OCI-LY1 (cell line): ENCODE measurements around the gene TLE4.

Experiments
- H2AFZ ChIP-seq: fragments of 200-600 bp; sonication (generic), shearing (Covaris generic); 2 replicates; pipeline ENCODE4 v1.6.0; 2014; ENCODE audit warnings: antibody characterized with exemption, mild to moderate bottlenecking, low read length
- H3F3A ChIP-seq: fragments of 200-600 bp; sonication (generic), shearing (Covaris generic); 2 replicates; pipeline ENCODE4 v1.6.0; 2014; ENCODE audit warnings: mild to moderate bottlenecking, antibody characterized with exemption, low read length, moderate library complexity; ENCODE audit not compliant: insufficient read depth
- H3K27ac ChIP-seq: fragments of 200-600 bp; sonication (generic); 2 replicates; pipeline ENCODE4 v1.5.1; 2014; ENCODE audit warnings: low read length, mixed run types, mild to moderate bottlenecking, low read depth; ENCODE audit not compliant: poor library complexity, severe bottlenecking
- H3K27me3 ChIP-seq: fragments of 200-600 bp; sonication (generic); 2 replicates; pipeline ENCODE4 v1.6.0; 2014; ENCODE audit warnings: antibody characterized with exemption, mild to moderate bottlenecking, low read length, moderate library complexity; ENCODE audit not compliant: insufficient read depth
- H3K36me3 ChIP-seq: fragments of 200-600 bp; sonication (generic); 2 replicates; pipeline ENCODE4 v1.6.1; 2014; ENCODE audit warnings: mild to moderate bottlenecking, antibody characterized with exemption, low read length, moderate library complexity, mixed read lengths; ENCODE audit not compliant: insufficient read depth
- H3K4me1 ChIP-seq: fragments of 200-600 bp; sonication (generic); 2 replicates; pipeline ENCODE4 v1.5.1; 2014; ENCODE audit warnings: mild to moderate bottlenecking, low read length, moderate library complexity; ENCODE audit not compliant: insufficient read depth, severe bottlenecking
- H3K4me2 ChIP-seq: fragments of 200-600 bp; sonication (generic), shearing (Covaris generic); 2 replicates; pipeline ENCODE4 v1.6.1; 2014; ENCODE audit warnings: low read length
- H3K4me3 ChIP-seq: fragments of 200-600 bp; sonication (generic); 2 replicates; pipeline ENCODE4 v1.5.1; 2014; ENCODE audit warnings: low read length, low read depth, mild to moderate bottlenecking, mixed read lengths; ENCODE audit not compliant: poor library complexity, severe bottlenecking
- H3K79me2 ChIP-seq: fragments of 200-600 bp; shearing (Covaris generic); 2 replicates; pipeline ENCODE4 v1.6.1; 2016; ENCODE audit warnings: mixed run types, low read length, mixed read lengths; ENCODE audit not compliant: insufficient read depth
- H3K9ac ChIP-seq: fragments of 200-600 bp; sonication (generic), shearing (Covaris generic); 2 replicates; pipeline ENCODE4 v1.6.1; 2014; ENCODE audit warnings: mild to moderate bottlenecking, low read length, mixed read lengths
- H3K9me2 ChIP-seq: fragments of 200-600 bp; sonication (generic), shearing (Covaris generic); 2 replicates; pipeline ENCODE4 v1.6.1; 2014; ENCODE audit warnings: low read depth, mild to moderate bottlenecking, low read length, mixed read lengths
- H3K9me3 ChIP-seq: fragments of 200-600 bp; shearing (Covaris generic); 2 replicates; pipeline ENCODE4 v1.6.1; 2014; ENCODE audit warnings: low read length, mixed read lengths
- H4K20me1 ChIP-seq: fragments of 200-600 bp; sonication (generic), shearing (Covaris generic); 2 replicates; pipeline ENCODE4 v1.6.0; 2016; ENCODE audit warnings: mild to moderate bottlenecking, low read length; ENCODE audit not compliant: insufficient read depth
- CTCF ChIP-seq: fragments of 200-600 bp; sonication (generic), shearing (Covaris generic); IDR thresholded peaks from 2 replicates; pipeline ENCODE4 v1.5.1; 2017; ENCODE audit warnings: mild to moderate bottlenecking, antibody characterized with exemption, low read length, moderate library complexity, mixed read lengths
- EZH2 ChIP-seq: fragments of 200-600 bp; sonication (generic), shearing (Covaris generic); IDR thresholded peaks from 2 replicates; pipeline ENCODE4 v1.8.0; 2017; ENCODE audit warnings: borderline replicate concordance, mixed run types, mild to moderate bottlenecking, antibody characterized with exemption, low read length, moderate library complexity, mixed read lengths

Gene TLE4

DNA sequence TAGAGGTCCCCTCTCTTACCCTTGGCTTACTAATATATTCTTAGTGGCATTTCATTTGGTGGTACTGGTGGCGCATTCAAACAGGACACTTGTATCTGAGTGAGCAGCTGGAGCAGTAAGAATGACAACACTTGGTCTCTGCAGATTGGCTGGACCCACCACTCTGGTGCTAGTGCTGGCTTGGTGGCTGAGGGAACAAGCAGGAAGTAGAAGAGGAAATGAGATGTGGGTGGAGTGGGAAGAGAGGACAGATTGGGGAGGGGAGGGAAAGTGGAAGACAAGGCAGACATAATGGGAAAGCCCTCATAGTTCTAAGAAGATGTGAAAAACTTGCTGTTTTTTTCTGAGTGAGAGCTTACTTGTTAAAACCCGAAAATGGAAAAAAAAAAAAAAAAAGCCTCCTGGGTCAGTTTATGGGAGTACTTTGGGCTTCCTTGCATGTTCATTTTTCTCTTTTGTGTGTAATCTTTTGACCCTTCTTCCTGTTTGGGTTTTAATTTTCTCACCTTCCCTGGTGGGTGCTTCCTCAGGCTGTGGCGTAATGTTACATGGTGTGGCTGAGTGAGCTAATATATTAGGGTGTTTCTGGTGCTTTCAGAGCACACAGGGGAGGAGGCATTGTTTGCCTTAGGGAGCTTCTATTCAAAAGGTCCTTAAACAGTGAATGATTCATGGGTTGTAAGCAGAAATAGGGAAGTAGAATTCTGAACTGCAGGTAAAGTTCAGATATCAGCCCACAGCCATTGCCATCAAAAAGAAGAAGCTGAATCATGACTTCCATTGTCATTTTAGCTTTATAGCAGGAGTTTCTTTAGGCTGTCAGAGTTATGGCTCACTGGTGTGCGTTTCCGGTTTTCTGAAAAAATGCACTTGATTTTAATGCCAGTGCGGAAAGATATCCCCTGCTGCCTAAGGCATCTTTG lies 52.3 kb downstream of the TLE4 start:
- peak overlapping the region; percentile 81 for H3K27ac ChIP-seq
- H3K4me3 ChIP-seq, result peak overlapping the region; percentile 35
- no peaks in the 10 kb centered on the region for H4K20me1 ChIP-seq
- no peaks in the 10 kb centered on the region for H3K27me3 ChIP-seq
- H3K4me1 ChIP-seq, result peaks cover 18% of the 10 kb centered on the region
- H3K36me3 ChIP-seq, result no peaks in the 10 kb centered on the region
- H3F3A ChIP-seq, result no peaks in the 10 kb centered on the region
- no peak overlapping the region for H2AFZ ChIP-seq
- H3K9me3 ChIP-seq, result no peaks in the 10 kb centered on the region
- TF ChIP-seq CTCF (no peak), EZH2 (no peak)
- H3K9ac ChIP-seq, result peak overlapping the region; percentile 36; the same call in 1 of the 2 replicates
- H3K4me2 ChIP-seq, result peak overlapping the region; percentile 61
- no peaks in the 10 kb centered on the region; the same call in 1 of the 2 replicates for H3K79me2 ChIP-seq
- H3K9me2 ChIP-seq, result no peaks in the 10 kb centered on the region

GRCh38 chr9:79629721-79630120 lies 58.0 kb downstream of the TLE4 start:
- Histone ChIP-seq H3K27me3 (no peaks in the 10 kb centered on the region), H4K20me1 (no peaks in the 10 kb centered on the region), H2AFZ (no peak overlapping the region), H3K9ac (no peak overlapping the region), H3K79me2 (no peaks in the 10 kb centered on the region), H3K27ac (no peak overlapping the region), H3K4me1 (peaks cover 11% of the 10 kb centered on the region), H3K4me3 (no peak overlapping the region), H3K4me2 (no peak overlapping the region), H3F3A (no peaks in the 10 kb centered on the region), H3K9me2 (no peaks in the 10 kb centered on the region), H3K9me3 (no peaks in the 10 kb centered on the region), H3K36me3 (no peaks in the 10 kb centered on the region)
- TF ChIP-seq CTCF (no peak), EZH2 (no peak)

DNA sequence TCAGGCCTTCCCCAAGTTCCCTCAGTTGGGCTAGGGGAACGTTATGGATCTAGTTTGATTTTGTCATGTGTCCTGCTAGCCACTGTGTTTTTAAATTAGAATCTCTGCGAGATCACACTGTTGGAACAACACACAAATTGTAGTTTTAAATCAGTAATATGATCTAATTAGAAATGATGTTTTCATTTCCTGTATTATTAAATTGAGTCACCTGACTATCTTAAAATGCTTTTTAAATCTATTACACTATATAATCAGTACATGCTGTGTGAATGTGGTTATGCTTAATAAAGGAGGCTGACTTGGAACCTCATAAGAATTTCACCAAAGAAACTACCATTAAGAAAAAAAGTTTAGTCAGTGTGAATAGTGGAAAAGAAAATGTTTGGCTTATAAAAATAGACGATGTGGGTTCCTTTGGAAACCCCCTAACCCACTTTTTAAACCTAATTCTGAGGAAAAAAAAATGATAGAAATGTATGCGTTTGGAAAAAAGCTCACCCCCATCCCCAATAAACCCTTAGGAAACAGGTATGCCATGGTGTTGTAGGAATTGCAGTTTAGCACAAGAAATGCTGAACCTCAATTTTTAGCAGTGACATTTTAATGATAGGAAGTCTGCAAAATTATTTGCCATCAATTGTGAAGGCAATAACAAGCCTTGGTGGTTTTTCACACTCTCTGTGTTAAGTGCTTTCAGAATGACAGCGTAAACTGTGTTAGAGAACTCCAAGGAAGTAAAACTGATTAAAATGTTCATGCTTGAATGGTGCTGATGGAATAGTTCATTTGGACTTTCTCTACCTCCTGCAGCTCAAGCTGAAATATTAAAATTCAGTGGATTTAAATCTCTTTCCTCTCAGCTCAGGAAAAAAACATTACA lies 59.0 kb downstream of the TLE4 start:
- no peaks in the 10 kb centered on the region for H3K79me2 ChIP-seq
- no peak overlapping the region for H2AFZ ChIP-seq
- no peaks in the 10 kb centered on the region for H3K27me3 ChIP-seq
- no peak overlapping the region for H3K4me2 ChIP-seq
- H4K20me1 ChIP-seq, result no peaks in the 10 kb centered on the region
- H3K9ac ChIP-seq, result no peak overlapping the region
- H3K4me3 ChIP-seq, result no peak overlapping the region
- H3K27ac ChIP-seq, result no peak overlapping the region
- no peaks in the 10 kb centered on the region for H3K9me2 ChIP-seq
- H3K9me3 ChIP-seq, result no peaks in the 10 kb centered on the region
- no peaks in the 10 kb centered on the region for H3K36me3 ChIP-seq
- peaks cover 11% of the 10 kb centered on the region for H3K4me1 ChIP-seq
- H3F3A ChIP-seq, result no peaks in the 10 kb centered on the region
- no peak for TF ChIP-seq EZH2
- no peak for TF ChIP-seq CTCF
